DMS79 treated with DMSO at 0.1 percent for 48 hours (cell line): ENCODE data around the gene IFT57.
"Not testable (repeated sequence)": the region's sequence is repeated elsewhere in the genome, so short reads cannot be mapped to it uniquely, and the experiment has no call there.

Experiments
- DNase-seq: peaks from one replicate; lab custom pipeline; 2025; lab: John Stamatoyannopoulos, UW

IFT57 gene

DNA sequence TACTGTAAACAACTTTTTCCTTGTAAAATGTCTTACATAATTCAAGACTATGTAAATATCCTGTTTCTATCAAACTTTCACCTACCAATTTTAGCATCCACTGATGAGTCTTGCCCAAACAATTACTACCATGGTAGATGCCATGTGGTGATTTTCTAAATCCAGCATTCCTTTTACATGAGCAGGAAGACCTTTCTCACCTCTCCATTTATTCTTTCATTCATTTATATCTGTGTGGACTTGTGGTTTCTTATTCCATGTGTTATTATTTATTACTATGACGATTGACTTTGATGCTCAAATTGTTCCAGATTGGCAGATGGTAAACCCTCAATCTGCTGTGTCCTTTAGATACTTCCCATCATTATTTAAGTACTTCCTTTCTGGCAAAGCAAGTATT, 62.4 kb downstream of the IFT57 start:
- DNase-seq: no peak

DNA sequence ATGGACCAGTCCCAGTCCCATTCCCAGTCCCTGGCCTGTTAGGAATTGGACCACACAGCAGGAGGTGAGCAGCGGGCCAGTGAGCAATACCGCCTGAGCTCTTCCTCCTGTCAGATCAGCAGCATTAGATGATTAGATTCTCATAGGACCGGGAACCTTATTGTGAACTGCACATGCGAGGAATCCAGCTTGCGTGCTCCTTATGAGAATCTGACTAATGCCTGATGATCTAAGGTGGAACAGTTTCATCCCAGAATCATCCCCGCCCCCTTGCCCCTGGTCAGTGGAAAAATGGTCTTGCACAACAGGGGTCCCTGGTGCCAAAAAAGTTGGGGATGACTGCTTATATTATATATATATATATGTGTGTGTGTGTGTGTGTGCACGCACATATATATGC, 63.1 kb downstream of the IFT57 start:
- DNase-seq: no peak

- no peak for DNase-seq
Observed at GRCh38 chr3:108158251-108158650, 64.0 kb downstream of the IFT57 start.

DNA sequence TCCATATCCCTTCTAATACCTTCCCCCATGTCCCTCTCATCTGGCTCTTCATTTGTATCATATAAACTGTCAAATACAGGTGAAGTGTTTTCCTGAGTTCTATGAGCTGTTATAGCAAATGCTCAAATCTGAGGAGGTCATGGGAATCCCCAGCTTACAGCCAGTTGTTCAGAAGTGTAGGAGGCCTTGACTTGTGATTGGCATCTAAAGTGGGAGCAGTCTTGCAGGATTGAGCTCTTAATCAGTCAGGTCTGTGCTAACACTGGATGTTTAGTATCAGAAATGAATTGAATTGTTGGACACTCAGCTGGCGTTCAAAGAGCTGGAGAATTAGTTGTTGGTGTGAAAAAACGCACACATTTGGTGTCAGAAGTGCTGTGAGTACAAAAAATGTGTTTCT, 65.0 kb downstream of the IFT57 start:
- DNase-seq: no peak

DNA sequence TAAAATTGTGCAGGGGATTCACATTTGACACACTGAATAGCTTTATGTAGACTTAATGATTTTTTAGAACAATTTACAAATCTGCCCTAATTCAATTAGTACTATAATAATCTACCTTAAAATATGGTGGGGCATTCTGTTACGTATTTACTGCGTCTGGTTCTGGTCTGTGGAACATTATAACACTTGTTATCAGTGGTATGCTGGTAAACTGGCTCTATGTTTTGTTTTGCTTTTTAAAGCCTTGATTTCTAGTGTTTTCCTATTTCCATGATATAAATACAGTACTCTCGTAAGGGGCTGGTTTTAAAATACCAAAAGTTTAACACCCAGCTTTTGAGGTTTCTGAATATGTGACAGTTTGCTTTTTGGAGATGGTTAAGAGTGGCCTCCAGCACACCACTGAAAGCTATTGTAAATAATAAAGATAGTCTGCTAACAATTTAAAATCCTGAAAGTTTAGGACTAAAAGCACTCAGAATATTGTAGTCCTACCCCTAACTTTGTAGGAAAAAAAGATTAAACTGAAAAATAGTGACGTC, 65.8 kb downstream of the IFT57 start:
- DNase-seq: no peak

- not testable (repeated sequence) for DNase-seq
Observed at GRCh38 chr3:108155642-108156041, 66.6 kb downstream of the IFT57 start.

- no peak for DNase-seq
Observed at GRCh38 chr3:108153451-108153981, 68.7 kb downstream of the IFT57 start.

DNA sequence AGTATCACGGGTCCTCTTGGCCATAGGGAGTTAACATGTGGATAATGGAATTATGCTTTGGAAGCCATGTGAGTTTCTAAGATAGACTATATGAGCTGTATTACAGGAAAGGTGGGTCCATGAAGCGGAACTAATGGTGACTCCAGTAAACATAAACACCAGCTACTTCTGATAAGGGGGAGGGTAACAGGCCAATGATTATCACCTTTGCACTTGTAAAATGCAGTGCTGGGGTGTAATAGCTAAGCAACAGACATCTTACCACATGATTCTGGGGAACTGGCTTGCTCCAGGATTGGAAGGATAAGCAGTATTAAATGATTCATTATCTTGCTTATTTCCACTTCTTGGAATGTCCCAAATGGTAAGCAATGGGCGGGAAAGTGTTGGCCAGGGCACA, 70.0 kb downstream of the IFT57 start:
- DNase-seq: no peak

- DNase-seq: no peak
Observed at GRCh38 chr3:108150200-108150599, 72.0 kb downstream of the IFT57 start.

DNA sequence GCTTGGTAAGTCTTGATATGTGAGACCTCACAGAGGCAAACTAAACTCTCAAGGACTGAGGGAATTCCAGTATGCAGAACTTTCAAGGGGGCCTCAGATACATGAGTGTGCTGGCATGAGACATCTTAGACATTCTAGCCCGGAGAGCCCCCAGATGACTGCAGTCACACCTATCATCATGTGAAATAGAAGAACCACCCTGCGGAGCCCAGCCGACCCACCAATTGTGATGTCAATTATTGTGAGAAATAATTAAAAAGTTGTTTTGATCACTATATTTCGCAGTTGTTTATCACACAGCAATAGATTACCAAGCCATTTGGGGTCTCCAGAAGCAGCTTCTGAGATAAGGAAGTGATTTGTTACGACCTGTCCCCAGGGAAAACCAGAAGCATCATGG, 76.1 kb downstream of the IFT57 start:
- no peak for DNase-seq

DNA sequence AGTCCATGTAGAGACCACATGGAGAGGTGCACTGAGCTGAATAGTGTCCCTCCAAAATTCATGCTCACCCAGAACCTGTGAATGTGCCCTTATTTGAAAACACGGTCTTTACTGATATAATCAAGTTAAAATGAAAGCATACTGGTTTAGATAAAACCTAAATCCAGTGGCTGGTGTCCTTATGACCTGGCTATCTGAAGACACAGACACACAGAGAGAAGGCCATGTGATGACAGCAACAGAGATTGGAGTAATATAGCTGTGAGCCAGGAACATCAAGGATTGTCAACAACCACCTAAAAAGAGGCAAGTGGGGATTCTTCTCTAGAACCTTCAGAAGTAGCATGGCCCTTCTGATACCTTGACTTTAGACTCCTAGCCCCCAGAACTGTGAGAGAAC, 76.6 kb downstream of the IFT57 start:
- no peak for DNase-seq

- peak; percentile 83 for DNase-seq
Observed at GRCh38 chr3:108137460-108137814, 84.8 kb downstream of the IFT57 start.

DNA sequence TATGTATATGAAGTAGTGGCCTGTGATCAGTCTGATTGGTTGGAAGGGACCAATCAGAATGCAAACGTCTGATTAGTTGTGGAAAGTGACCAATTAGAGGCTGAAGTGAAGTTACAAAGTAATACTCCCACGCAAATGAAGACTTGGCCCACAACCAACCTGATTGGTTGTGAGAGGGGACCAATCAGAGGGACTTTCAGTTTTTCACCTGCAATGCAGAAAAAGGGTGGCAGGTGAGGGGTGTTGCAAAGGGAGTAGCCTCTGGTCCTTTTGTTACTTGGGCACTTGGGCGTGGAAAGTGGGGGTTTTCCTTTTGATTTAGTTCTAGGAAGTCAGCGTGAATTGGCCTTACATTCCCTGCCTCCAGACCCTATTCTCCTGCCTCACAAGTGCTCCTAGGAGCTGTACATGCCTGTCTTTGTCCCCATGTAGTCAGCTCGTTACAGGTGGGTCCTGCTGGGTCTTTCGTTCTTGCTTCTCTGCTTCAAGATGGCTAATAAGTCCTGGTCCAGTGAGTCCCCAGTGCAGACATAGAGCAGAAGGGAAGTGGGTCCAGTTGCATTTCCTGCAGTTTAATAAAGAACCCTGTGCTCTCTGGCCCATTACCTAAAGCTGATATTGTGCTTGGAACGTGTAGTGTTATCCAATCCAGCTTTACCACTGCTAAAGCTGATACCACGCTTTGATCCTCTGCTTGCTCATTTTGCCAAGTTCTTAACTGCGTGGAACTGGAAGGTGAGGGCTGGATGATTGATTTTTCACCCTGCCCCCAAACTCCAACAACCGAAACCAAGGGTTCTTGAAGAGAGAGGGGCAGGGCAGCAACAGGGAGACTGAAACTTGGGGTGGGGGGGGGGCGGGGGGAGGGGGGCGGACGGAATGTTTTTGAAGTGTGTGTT, 85.4 kb downstream of the IFT57 start:
- peak; percentile 83 for DNase-seq

- DNase-seq: no peak
Observed at GRCh38 chr3:108134555-108134880, 87.7 kb downstream of the IFT57 start.

GRCh38 chr3:108133858-108134554, 88.2 kb downstream of the IFT57 start:
- no peak for DNase-seq

- DNase-seq: no peak
Observed at GRCh38 chr3:108133048-108133369, 89.2 kb downstream of the IFT57 start.

GRCh38 chr3:108131475-108132134, 90.6 kb downstream of the IFT57 start:
- no peak for DNase-seq

GRCh38 chr3:108130701-108131474, 91.3 kb downstream of the IFT57 start:
- DNase-seq: no peak

DNA sequence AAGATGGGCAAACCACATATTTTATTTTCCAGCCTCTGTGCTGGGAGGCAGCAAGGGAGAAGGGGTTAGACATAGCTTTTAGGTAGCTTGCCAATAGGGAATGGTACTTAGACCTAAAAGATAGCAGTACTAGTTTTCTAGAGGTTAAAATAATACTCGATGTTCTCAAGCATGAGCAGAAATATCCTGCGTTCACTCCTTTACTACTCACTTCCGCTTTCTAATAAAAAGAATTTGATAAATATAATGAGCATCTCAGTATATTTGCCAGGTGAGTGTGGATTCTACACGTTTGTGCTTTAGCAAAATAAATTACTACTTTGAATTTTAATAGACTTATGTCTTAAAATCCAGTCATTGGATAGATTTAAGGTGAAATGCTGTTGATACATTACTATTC, 92.0 kb downstream of the IFT57 start:
- DNase-seq: no peak

- no peak for DNase-seq
Observed at GRCh38 chr3:108127301-108127988, 94.8 kb downstream of the IFT57 start.

GRCh38 chr3:108126348-108126747, 95.9 kb downstream of the IFT57 start:
- DNase-seq: no peak
